Measurements from ENCODE around the gene ATF6. TPM values are rescaled to one million over a fixed set of nuclear protein-coding genes. Genes with fewer than 3 reads are reported as not detected.

The ATF6 gene
- total RNA-seq, 3 donors from 2014 or later, result 31.0 to 56.1 (median 34.1) TPM

GRCh38 chr1:162007466-162007865 lies 241.3 kb downstream of the ATF6 start:
- no peaks in the 10 kb centered on the region for H3K4me1 ChIP-seq
- no peaks in the 10 kb centered on the region for H3K36me3 ChIP-seq
- DNase-seq (ENCODE audit: low spot score in 2 of 2), result no peak
- no peaks in the 10 kb centered on the region for H3K27me3 ChIP-seq
- H3K4me3 ChIP-seq, result no peak overlapping the region
- no peaks in the 10 kb centered on the region for H3K9me3 ChIP-seq
- intact Hi-C loops (cut with DNase I; ENCODE audit: low total_unique reads), result no loop called here
- no peak overlapping the region for H3K27ac ChIP-seq
- TF ChIP-seq CTCF (IDR thresholded peaks at IDR 0.05) (no peak), POLR2AphosphoS5 (IDR thresholded peaks at IDR 0.05) (no peak), POLR2A (IDR thresholded peaks at IDR 0.05) (no peak)

- no peaks in the 10 kb centered on the region for H3K27me3 ChIP-seq
- peaks cover 0 to 6% of the 10 kb centered on the region in 2 donors for H3K9me3 ChIP-seq
- intact Hi-C loops (cut with DNase I; ENCODE audit: low total_unique reads), result no loop called here
- no peak overlapping the region for H3K27ac ChIP-seq
- H3K4me1 ChIP-seq, result no peaks in the 10 kb centered on the region
- TF ChIP-seq POLR2AphosphoS5 (IDR thresholded peaks at IDR 0.05) (no peak), CTCF (IDR thresholded peaks at IDR 0.05) (no peak), POLR2A (IDR thresholded peaks at IDR 0.05) (no peak)
- H3K4me3 ChIP-seq, result no peak overlapping the region
- no peak for DNase-seq (ENCODE audit: low spot score in 2 of 2)
- no peaks in the 10 kb centered on the region for H3K36me3 ChIP-seq
These were observed 242.7 kb downstream of the ATF6 start for GRCh38 chr1:162008799-162009198.

- Histone ChIP-seq H3K36me3 (no peaks in the 10 kb centered on the region), H3K4me3 (no peak overlapping the region), H3K9me3 (peaks cover 0 to 8% of the 10 kb centered on the region in 2 donors), H3K27ac (no peak overlapping the region), H3K27me3 (no peaks in the 10 kb centered on the region), H3K4me1 (no peaks in the 10 kb centered on the region)
- no peak for DNase-seq (ENCODE audit: low spot score in 2 of 2)
- intact Hi-C loops (cut with DNase I; ENCODE audit: low total_unique reads), result no loop called here
- TF ChIP-seq POLR2AphosphoS5 (IDR thresholded peaks at IDR 0.05), result no peak
- TF ChIP-seq CTCF (IDR thresholded peaks at IDR 0.05), result no peak
- TF ChIP-seq POLR2A (IDR thresholded peaks at IDR 0.05), result no peak
These were observed 243.5 kb downstream of the ATF6 start for GRCh38 chr1:162009501-162010174.

- Histone ChIP-seq H3K4me1 (no peaks in the 10 kb centered on the region), H3K9me3 (peaks cover 0 to 8% of the 10 kb centered on the region in 2 donors), H3K36me3 (no peaks in the 10 kb centered on the region), H3K4me3 (no peak overlapping the region), H3K27ac (no peak overlapping the region), H3K27me3 (no peaks in the 10 kb centered on the region)
- DNase-seq (ENCODE audit: low spot score in 2 of 2), result no peak
- intact Hi-C loops (cut with DNase I; ENCODE audit: low total_unique reads), result no loop called here
- TF ChIP-seq CTCF (IDR thresholded peaks at IDR 0.05), result no peak
- no peak for TF ChIP-seq POLR2A (IDR thresholded peaks at IDR 0.05)
- TF ChIP-seq POLR2AphosphoS5 (IDR thresholded peaks at IDR 0.05), result no peak
These were observed 244.0 kb downstream of the ATF6 start for GRCh38 chr1:162010175-162010506.

GRCh38 chr1:162011337-162012012 lies 245.4 kb downstream of the ATF6 start:
- H3K27ac ChIP-seq, result no peak overlapping the region
- no peaks in the 10 kb centered on the region for H3K36me3 ChIP-seq
- H3K4me1 ChIP-seq, result no peaks in the 10 kb centered on the region
- no peaks in the 10 kb centered on the region for H3K27me3 ChIP-seq
- no peak for DNase-seq (ENCODE audit: low spot score in 2 of 2)
- TF ChIP-seq POLR2AphosphoS5 (IDR thresholded peaks at IDR 0.05) (no peak), POLR2A (IDR thresholded peaks at IDR 0.05) (no peak), CTCF (IDR thresholded peaks at IDR 0.05) (no peak)
- H3K9me3 ChIP-seq, result peaks cover 0 to 8% of the 10 kb centered on the region in 2 donors
- intact Hi-C loops (cut with DNase I; ENCODE audit: low total_unique reads), result no loop called here
- no peak overlapping the region for H3K4me3 ChIP-seq

All from breast epithelium (tissue), 4 donors.